Measurements from ENCODE around the gene LIN37. TPM values are rescaled to one million over a fixed set of nuclear protein-coding genes. Genes with fewer than 3 reads are reported as not detected.

Gene LIN37
- total and polyA plus RNA-seq, 2 experiments from 2014 or later, result 4.3 to 6.8 TPM

DNA sequence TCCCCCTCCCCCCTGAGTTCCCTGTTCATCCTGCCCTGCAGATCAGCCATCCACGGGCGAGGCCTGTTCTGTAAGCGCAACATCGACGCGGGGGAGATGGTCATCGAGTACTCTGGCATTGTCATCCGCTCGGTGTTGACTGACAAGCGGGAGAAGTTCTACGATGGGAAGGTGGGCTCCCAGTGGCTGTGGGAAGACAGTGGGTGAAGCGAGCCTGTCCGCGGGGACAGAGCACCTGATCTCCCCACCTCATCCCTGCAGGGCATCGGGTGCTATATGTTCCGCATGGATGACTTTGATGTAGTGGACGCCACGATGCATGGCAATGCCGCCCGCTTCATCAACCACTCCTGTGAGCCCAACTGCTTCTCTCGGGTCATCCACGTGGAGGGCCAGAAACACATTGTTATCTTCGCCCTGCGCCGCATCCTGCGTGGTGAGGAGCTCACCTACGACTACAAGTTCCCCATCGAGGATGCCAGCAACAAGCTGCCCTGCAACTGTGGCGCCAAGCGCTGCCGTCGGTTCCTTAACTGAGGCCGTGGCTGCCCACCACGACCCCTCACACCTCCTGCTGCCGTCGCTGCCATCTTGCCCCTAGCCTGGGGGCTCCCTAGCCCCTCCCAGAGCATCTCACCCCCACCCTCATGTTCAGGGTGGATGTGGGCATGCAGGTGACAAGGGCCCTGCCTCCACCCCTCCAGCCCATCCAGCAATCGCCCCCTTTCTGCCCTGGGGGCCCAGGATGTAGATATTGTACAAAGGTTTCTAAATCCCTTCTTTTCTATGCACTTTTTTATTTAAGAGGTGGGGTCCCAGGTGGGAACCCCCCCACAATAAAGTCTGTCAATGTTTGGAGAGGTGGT lies 10.1 kb upstream of the LIN37 start:
- Histone ChIP-seq H3K9me2 (ENCODE audit: insufficient read depth) (no peaks in the 10 kb centered on the region), H3K4me2 (no peak overlapping the region), H2AFZ (no peak overlapping the region), H3K4me3 (no peak overlapping the region), H3F3A (replicated peaks; ENCODE audit: low read depth) (peaks cover 10% of the 10 kb centered on the region), H4K20me1 (replicated peaks; ENCODE audit: insufficient read depth) (no peaks in the 10 kb centered on the region; the same call in 1 of the 2 replicates), H3K4me1 (ENCODE audit: insufficient read depth) (peaks cover 4% of the 10 kb centered on the region; the same call in 1 of the 2 replicates), H3K27ac (ENCODE audit: low read depth) (no peak overlapping the region), H3K36me3 (ENCODE audit: insufficient read depth) (peaks cover 4% of the 10 kb centered on the region; the same call in 1 of the 2 replicates), H3K79me2 (replicated peaks; ENCODE audit: insufficient read depth) (no peaks in the 10 kb centered on the region), H3K27me3 (ENCODE audit: insufficient read depth) (no peaks in the 10 kb centered on the region)
- no peaks in the 10 kb centered on the region; the same call in 2 of the 3 replicates for H3K9me3 Mint-ChIP-seq
- TF ChIP-seq, protein P1, sequence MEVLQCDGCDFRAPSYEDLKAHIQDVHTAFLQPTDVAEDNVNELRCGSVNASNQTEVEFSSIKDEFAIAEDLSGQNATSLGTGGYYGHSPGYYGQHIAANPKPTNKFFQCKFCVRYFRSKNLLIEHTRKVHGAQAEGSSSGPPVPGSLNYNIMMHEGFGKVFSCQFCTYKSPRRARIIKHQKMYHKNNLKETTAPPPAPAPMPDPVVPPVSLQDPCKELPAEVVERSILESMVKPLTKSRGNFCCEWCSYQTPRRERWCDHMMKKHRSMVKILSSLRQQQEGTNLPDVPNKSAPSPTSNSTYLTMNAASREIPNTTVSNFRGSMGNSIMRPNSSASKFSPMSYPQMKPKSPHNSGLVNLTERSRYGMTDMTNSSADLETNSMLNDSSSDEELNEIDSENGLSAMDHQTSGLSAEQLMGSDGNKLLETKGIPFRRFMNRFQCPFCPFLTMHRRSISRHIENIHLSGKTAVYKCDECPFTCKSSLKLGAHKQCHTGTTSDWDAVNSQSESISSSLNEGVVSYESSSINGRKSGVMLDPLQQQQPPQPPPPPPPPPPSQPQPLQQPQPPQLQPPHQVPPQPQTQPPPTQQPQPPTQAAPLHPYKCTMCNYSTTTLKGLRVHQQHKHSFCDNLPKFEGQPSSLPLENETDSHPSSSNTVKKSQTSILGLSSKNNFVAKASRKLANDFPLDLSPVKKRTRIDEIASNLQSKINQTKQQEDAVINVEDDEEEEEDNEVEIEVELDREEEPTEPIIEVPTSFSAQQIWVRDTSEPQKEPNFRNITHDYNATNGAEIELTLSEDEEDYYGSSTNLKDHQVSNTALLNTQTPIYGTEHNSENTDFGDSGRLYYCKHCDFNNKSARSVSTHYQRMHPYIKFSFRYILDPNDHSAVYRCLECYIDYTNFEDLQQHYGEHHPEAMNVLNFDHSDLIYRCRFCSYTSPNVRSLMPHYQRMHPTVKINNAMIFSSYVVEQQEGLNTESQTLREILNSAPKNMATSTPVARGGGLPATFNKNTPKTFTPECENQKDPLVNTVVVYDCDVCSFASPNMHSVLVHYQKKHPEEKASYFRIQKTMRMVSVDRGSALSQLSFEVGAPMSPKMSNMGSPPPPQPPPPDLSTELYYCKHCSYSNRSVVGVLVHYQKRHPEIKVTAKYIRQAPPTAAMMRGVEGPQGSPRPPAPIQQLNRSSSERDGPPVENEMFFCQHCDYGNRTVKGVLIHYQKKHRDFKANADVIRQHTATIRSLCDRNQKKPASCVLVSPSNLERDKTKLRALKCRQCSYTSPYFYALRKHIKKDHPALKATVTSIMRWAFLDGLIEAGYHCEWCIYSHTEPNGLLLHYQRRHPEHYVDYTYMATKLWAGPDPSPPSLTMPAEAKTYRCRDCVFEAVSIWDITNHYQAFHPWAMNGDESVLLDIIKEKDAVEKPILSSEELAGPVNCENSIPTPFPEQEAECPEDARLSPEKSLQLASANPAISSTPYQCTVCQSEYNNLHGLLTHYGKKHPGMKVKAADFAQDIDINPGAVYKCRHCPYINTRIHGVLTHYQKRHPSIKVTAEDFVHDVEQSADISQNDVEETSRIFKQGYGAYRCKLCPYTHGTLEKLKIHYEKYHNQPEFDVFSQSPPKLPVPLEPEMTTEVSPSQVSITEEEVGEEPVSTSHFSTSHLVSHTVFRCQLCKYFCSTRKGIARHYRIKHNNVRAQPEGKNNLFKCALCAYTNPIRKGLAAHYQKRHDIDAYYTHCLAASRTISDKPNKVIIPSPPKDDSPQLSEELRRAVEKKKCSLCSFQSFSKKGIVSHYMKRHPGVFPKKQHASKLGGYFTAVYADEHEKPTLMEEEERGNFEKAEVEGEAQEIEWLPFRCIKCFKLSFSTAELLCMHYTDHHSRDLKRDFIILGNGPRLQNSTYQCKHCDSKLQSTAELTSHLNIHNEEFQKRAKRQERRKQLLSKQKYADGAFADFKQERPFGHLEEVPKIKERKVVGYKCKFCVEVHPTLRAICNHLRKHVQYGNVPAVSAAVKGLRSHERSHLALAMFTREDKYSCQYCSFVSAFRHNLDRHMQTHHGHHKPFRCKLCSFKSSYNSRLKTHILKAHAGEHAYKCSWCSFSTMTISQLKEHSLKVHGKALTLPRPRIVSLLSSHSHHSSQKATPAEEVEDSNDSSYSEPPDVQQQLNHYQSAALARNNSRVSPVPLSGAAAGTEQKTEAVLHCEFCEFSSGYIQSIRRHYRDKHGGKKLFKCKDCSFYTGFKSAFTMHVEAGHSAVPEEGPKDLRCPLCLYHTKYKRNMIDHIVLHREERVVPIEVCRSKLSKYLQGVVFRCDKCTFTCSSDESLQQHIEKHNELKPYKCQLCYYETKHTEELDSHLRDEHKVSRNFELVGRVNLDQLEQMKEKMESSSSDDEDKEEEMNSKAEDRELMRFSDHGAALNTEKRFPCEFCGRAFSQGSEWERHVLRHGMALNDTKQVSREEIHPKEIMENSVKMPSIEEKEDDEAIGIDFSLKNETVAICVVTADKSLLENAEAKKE (CRISPR knock-in tag; IDR thresholded peaks at IDR 0.05), result no peak
- TF ChIP-seq ETS1 (IDR thresholded peaks at IDR 0.05), result no peak
- TF ChIP-seq EZH2phosphoT487 (IDR thresholded peaks at IDR 0.05; ENCODE audit: unreplicated experiment), result no peak
- TF ChIP-seq, protein P2, sequence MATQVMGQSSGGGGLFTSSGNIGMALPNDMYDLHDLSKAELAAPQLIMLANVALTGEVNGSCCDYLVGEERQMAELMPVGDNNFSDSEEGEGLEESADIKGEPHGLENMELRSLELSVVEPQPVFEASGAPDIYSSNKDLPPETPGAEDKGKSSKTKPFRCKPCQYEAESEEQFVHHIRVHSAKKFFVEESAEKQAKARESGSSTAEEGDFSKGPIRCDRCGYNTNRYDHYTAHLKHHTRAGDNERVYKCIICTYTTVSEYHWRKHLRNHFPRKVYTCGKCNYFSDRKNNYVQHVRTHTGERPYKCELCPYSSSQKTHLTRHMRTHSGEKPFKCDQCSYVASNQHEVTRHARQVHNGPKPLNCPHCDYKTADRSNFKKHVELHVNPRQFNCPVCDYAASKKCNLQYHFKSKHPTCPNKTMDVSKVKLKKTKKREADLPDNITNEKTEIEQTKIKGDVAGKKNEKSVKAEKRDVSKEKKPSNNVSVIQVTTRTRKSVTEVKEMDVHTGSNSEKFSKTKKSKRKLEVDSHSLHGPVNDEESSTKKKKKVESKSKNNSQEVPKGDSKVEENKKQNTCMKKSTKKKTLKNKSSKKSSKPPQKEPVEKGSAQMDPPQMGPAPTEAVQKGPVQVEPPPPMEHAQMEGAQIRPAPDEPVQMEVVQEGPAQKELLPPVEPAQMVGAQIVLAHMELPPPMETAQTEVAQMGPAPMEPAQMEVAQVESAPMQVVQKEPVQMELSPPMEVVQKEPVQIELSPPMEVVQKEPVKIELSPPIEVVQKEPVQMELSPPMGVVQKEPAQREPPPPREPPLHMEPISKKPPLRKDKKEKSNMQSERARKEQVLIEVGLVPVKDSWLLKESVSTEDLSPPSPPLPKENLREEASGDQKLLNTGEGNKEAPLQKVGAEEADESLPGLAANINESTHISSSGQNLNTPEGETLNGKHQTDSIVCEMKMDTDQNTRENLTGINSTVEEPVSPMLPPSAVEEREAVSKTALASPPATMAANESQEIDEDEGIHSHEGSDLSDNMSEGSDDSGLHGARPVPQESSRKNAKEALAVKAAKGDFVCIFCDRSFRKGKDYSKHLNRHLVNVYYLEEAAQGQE (IDR thresholded peaks at IDR 0.05; ENCODE audit: unreplicated experiment), result no peak
- TF ChIP-seq JUNB (IDR thresholded peaks at IDR 0.05; ENCODE audit: unreplicated experiment), result no peak
- no peak for TF ChIP-seq STAT1 (IDR thresholded peaks at IDR 0.05; ENCODE audit: unreplicated experiment)
- no peak for TF ChIP-seq CREB1 (CRISPR knock-in tag; IDR thresholded peaks at IDR 0.05; ENCODE audit: low read depth)
- no peak for ATAC-seq
- no peak overlapping the region; the same call in 2 of the 3 replicates for H3K4me3 Mint-ChIP-seq
- peaks cover 5% of the 10 kb centered on the region for H3K4me1 Mint-ChIP-seq
- H3K27me3 Mint-ChIP-seq (ENCODE audit: insufficient read depth, low read depth, poor library complexity), result peaks cover 6% of the 10 kb centered on the region
- DNase-seq (ENCODE audit: low spot score), result no peak
- H3K36me3 Mint-ChIP-seq (ENCODE audit: low read depth), result peaks cover 53% of the 10 kb centered on the region
- no peak overlapping the region for H3K27ac Mint-ChIP-seq

Measured in GM23338 (cell line).